ENCODE measurements around the gene RCAN2.

RCAN2 gene

GRCh38 chr6:46501136-46502089 lies 10.2 kb upstream of the RCAN2 start:
- Histone ChIP-seq H3K27ac (no peak overlapping the region), H3K4me3 (no peak overlapping the region)

- no peak overlapping the region for H3K27ac ChIP-seq
- no peak overlapping the region for H3K4me3 ChIP-seq
Measured at GRCh38 chr6:46500382-46500781, 9.1 kb upstream of the RCAN2 start.

GRCh38 chr6:46491628-46492547 lies 639 bp upstream of the RCAN2 start:
- H3K4me3 ChIP-seq: peak overlapping the region; percentile 42 to 67 (median 53)
- peak overlapping the region in 8 of 21 experiments; percentile 19 to 78 (median 59) for H3K27ac ChIP-seq

- peak overlapping the region in 7 of 21 experiments; percentile 19 to 78 (median 47) for H3K27ac ChIP-seq
- peak overlapping the region; percentile 42 to 67 (median 53) for H3K4me3 ChIP-seq
Measured at GRCh38 chr6:46490425-46491200, 636 bp downstream of the RCAN2 start.

GRCh38 chr6:46486181-46486580 lies 5.1 kb downstream of the RCAN2 start:
- Histone ChIP-seq H3K27ac (no peak overlapping the region), H3K4me3 (no peak overlapping the region)

- no peak overlapping the region for H3K27ac ChIP-seq
- no peak overlapping the region for H3K4me3 ChIP-seq
Measured at GRCh38 chr6:46484081-46484820, 7.0 kb downstream of the RCAN2 start.

- H3K4me3 ChIP-seq: no peak overlapping the region
- H3K27ac ChIP-seq: no peak overlapping the region
Measured at GRCh38 chr6:46476301-46476700, 14.9 kb downstream of the RCAN2 start.

GRCh38 chr6:46473881-46474280 lies 17.4 kb downstream of the RCAN2 start:
- H3K4me3 ChIP-seq: no peak overlapping the region

GRCh38 chr6:46472243-46472642 lies 19.0 kb downstream of the RCAN2 start:
- Histone ChIP-seq H3K27ac (no peak overlapping the region), H3K4me3 (no peak overlapping the region)

More at GRCh38 chr6:46473881-46474280, 17.4 kb downstream of the RCAN2 start:
- no peak overlapping the region for H3K27ac ChIP-seq

GRCh38 chr6:46469021-46469420 lies 22.2 kb downstream of the RCAN2 start:
- H3K4me3 ChIP-seq: no peak overlapping the region
- H3K27ac ChIP-seq: peak overlapping the region in 4 of 21 experiments; percentile 14 to 49 (median 29)

- no peak overlapping the region for H3K4me3 ChIP-seq
- peak overlapping the region in 5 of 21 experiments; percentile 14 to 49 (median 33) for H3K27ac ChIP-seq
Measured at GRCh38 chr6:46468403-46469010, 22.7 kb downstream of the RCAN2 start.

- H3K27ac ChIP-seq: no peak overlapping the region
Measured at GRCh38 chr6:46466570-46466969, 24.7 kb downstream of the RCAN2 start.

GRCh38 chr6:46465294-46466165 lies 25.7 kb downstream of the RCAN2 start:
- Histone ChIP-seq H3K4me3 (no peak overlapping the region), H3K27ac (no peak overlapping the region)

More at GRCh38 chr6:46466570-46466969, 24.7 kb downstream of the RCAN2 start:
- H3K4me3 ChIP-seq: no peak overlapping the region

- Histone ChIP-seq H3K27ac (no peak overlapping the region), H3K4me3 (no peak overlapping the region)
Measured at GRCh38 chr6:46456297-46456696, 35.0 kb downstream of the RCAN2 start.

GRCh38 chr6:46454691-46455090 lies 36.6 kb downstream of the RCAN2 start:
- no peak overlapping the region for H3K27ac ChIP-seq
- no peak overlapping the region for H3K4me3 ChIP-seq

GRCh38 chr6:46453741-46454316 lies 37.4 kb downstream of the RCAN2 start:
- H3K4me3 ChIP-seq: no peak overlapping the region
- peak overlapping the region in 2 of 21 experiments; percentile 25 to 31 for H3K27ac ChIP-seq

- Histone ChIP-seq H3K4me3 (no peak overlapping the region), H3K27ac (peak overlapping the region in 1 of 21 experiments; percentile 34)
Measured at GRCh38 chr6:46453216-46453615, 38.0 kb downstream of the RCAN2 start.
